LHCN-M2 (cell line): ENCODE measurements around the gene ZBTB32. TPM values are rescaled to one million over a fixed set of nuclear protein-coding genes. Genes with fewer than 3 reads are reported as not detected.

ENCODE experiments used
- DNase-seq: peaks from one replicate; pipeline ENCODE4 v3.0.0-alpha.2; 2012; ENCODE audit warnings: low read depth
- total RNA-seq: library from RNA; depleted of rRNA; stranded (reverse); fragments of >200 nt; gene quantifications from 2 replicates; pipeline ENCODE4 v1.2.3, GENCODE V29; 2014

The ZBTB32 gene
- total RNA-seq, 1 experiment from 2014 or later, result not detected

DNA sequence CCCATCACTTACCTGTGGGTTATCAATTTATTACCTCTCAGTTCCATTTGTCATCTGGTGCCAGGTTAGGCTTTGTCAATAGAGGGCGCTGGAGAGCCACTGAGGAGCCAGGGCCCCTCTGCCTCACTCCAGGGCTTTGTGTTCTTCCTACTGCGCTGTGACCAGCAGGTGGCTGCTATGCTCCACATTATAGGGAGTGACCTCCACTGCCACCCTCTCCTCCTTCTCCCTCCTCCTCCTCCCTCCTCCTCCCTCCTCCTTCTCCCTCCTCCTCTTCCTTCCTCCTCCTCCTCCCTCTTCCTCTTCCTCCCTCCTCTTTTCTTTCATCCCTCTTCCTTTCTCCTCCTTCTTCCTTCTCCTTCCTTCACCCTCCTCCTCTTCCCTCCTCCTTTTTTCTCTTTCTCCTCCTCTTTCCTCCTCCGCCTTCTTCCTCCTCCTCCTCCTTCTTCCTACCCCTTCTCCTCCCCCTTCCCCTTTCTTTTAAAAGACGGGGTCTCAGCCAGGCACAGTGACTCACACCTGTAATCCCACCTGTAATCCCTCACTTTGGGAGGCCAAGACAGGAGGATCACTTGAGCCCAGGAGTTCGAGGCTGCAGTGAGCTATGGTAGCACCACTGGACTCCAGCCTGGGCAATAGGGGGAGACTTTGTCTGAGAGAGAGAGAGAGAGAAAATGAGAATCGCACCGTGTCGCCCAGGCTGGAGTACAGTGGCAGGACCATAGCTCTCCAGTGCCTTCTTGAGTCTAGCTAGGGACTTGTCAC, 10.3 kb upstream of the ZBTB32 start:
- DNase-seq, result peak; percentile 83

DNA sequence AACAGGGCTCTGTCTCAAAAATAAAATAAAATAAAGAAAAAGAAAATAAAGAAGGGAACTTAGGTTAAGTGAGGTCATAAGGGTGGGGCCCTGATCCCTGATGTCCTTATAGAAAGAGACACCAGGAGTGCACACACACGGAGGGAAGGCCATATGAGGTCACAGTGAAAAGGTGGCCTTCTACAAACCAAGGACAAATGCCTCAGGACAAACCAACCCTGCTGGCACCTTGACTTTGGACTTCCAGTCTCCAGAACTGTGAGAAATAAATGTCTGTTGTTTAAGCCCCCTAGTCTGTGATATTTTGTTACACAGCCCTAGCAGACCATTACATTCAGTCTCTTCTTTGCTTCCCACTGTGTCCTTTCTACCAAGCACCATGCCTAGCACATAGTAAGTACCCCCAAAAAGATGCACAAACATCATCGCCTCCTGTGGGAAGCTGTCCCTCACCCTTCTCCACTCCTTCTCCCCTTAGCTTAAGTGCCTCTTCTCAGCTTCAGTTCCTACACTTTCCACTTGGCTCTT, 8.4 kb upstream of the ZBTB32 start:
- no peak for DNase-seq

DNA sequence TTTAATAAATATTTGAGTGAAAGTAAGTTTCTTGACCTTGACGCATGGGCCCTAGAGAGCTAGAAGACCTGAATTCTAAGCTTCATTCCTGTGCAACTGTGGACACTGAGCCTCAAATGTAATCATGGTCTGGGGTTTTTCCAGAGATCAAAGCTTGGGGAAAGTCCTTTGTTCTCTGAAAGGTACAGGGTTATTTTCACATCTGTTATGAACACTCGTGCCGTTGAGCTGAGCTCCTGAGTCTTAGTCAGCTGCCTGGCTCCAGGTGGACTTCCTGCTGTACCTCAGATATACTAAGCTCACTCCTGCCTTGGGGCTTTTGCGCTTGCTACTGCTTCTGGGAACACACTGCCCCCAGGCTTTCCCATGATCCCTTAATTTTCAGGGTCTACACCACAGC, 7.5 kb upstream of the ZBTB32 start:
- DNase-seq, result no peak

DNA sequence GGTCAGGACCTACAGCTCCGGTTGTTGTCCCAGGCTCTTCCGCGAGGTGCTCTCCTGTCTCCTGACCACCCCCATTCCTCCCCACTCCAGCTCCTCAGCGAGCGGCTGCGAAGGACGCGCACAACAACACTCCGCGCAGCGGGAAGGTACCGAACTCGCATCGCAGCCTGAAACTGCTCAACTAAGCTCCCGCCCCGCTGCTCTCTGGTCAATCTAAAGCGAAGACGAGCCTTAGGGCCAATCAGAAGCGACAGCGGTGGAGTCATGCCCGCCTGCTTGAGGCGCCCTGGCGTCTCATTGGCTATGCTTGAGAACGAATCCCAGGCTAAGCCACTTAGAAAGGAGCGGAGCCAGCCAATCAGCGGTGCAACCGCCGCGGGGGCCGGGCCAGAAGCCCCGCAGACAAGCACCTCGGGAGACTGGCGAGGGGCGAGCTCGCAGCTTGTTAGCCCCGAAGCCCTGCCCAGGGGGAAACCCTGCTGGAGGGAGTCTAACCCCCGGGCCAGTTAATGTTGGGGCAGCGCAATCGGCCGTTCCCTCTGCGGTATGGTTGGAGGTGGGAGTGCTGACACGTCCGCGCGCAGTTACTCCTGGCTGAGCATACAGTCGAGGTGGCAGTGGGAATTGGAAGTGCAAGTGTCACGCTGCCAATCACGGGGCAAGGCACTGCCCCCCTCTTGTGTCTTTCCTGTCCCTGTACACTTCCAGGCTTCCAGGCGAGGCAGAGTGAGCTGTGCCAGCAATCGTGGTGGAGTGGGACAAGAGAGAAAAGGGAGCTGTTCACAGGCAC, 1.9 kb upstream of the ZBTB32 start:
- DNase-seq, result peak; percentile 95

DNA sequence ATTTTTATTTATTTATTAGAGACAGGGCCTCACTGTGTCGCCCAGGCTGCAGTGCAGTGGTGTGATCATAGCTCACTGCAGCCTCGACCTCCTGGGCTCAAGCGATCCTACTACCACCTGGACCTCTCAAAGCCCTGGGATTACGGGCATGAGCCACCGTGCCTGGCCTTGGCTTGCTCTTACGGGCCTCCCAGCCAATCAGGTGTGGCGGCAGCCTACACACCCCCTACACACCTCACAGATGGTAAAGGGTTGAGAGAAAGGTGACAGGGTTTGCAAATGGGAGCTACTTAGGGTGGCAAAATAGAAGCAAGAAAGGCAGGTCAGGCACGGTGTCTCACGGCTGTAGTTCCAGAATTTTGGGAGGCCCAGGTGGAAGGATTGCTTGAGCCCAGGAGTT, 1.0 kb upstream of the ZBTB32 start:
- no peak for DNase-seq

DNA sequence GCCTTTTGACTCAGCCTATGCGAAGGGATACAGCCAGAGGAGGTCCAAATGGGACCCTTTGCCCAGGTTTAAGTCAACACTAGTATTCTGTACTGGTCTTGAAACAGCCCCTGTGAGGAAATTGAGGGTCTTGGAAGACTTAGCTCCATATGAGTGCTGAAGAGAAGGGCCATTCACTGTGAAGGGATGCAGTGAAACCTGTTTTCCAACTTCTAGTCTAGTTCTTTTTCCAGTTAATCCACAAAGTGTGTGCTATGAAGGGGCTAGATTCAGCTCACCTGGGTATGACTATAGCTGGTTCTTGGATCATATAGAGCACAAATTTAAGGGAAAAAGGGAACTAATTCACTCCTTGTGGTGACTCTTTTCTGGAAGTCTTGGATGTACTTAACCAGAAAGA, 4.0 kb downstream of the ZBTB32 start:
- no peak for DNase-seq

DNA sequence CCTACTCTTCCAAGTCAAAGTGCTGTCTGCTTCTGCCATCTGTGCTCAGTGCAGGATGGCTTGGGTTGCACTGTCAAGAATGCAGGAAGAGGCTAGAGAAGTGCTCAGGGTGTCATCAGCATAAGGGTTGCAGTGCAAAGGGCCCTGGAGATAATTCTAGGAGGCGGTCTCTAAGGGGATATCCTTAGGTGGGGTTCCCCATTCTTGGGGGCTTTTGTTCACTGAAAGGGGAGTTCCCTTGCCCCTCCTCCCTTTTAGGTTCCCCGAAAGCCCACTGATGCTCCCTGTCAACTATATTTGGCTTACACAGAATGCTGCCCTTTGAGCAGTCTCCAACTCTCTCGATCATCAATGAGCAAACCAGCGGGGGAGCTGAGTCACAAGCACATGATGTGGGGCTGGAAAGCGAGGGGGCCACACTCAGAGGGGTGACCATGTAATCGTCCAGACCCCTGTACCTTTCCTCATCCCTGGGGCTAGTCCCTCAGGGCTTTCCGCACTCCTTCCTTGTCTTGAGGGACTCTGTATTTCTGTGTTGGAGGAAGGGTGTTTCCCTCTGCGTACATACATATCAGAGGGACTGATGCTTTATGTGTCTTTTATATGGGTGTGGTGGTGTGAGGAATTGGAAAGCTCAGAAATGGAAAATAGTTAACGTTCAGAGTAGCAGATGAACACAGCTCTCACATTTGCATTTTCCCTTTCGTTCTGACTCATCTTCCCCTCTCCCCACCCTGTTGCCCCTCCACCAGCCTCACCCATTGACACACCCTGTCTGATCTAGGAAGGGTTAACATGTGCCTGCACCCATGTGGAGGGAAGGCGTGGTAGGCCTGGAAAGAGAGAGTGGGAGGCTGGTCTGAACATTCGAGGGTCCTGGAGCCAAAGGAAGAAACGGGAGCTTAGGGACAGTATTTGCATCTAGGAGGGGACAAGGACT, 6.7 kb downstream of the ZBTB32 start:
- no peak for DNase-seq

DNA sequence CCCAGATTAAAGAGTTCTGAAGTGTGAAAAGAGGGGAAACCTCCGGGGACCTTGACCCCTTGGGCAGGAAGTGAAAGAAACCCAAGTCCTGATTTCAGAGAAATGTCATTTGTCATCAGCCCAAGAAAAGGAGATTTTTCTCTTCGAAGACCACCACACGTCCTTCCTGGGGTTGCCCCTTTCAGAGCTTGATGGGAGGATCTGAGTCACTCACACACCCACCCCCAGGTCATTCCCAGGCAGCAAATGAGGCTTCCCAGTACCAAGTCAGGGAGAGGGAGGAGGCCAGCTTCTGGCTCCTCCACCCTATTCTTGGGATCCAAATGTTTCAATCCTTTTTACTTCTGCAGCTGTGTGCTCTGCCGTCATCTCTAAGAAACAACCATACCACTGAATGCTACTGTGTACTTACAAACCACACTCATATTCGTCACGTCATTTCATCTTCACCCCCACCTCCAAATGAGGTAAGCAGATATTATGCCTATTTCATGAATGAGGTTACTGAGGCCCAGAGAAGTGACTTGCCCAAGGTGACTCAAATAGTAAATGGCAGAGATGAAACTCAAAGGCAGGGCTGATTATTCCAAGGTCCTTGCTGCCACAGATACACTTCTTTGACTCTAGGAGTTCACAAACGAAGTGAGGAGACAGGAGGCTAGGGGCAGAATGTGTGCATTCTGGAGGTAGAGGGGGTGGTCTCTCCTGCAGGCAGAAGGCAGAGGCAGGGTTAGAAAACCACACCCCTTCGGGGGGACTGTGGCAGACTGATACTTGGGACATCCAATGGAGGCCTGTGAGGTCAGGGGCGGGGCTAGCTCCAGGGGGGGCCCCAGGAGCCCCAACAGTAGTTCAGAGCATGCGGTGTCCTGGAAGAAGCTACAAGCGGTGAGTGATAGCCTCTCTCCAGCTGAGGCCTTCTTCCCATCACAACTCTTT, 8.5 kb downstream of the ZBTB32 start:
- no peak for DNase-seq

DNA sequence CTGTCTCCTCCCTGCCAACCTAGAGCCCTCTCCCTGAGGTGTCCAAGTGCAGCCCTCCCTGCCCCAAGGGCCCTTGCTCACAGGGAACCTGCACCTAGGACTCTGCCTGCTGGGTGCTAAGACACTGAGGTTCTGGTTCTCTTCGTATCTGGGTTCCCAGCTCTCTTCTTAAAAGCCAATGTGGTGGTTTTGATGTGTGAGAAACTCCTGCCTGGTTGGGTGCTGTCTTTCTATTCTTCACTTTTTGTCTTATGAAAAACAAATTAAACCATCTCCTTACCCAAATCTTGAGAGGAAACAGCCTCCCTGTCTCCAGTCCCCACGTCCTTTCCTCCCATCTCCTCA, 9.1 kb downstream of the ZBTB32 start:
- DNase-seq, result no peak

DNA sequence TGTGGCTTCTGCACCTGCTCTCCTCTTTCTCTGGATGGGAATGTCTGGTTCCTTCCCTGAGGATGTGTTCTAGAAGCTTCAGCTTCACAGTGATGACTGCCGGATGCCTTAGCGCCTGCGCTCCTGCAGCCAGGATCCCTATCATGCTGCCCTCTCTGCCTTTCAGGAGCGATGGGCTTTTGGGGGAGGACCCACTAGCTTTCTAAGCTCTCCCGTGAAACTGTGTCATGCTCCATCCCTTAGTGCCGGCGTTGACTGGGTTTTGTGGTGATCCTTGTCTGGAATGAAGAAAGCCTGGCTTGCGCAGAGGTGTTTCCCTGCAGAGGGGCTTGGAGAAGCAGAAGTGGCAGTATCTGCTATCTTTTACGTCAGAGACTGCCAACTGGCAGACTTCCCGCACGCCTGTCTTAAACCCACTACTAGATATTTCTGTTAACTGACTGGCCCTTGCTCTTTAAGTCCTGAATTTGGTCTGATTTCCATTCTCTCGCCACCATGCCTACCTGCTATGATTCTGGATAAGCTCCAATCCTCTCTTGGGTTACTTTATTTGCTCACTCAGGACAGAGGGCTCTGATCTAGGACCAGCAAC, 9.6 kb downstream of the ZBTB32 start:
- no peak for DNase-seq

DNA sequence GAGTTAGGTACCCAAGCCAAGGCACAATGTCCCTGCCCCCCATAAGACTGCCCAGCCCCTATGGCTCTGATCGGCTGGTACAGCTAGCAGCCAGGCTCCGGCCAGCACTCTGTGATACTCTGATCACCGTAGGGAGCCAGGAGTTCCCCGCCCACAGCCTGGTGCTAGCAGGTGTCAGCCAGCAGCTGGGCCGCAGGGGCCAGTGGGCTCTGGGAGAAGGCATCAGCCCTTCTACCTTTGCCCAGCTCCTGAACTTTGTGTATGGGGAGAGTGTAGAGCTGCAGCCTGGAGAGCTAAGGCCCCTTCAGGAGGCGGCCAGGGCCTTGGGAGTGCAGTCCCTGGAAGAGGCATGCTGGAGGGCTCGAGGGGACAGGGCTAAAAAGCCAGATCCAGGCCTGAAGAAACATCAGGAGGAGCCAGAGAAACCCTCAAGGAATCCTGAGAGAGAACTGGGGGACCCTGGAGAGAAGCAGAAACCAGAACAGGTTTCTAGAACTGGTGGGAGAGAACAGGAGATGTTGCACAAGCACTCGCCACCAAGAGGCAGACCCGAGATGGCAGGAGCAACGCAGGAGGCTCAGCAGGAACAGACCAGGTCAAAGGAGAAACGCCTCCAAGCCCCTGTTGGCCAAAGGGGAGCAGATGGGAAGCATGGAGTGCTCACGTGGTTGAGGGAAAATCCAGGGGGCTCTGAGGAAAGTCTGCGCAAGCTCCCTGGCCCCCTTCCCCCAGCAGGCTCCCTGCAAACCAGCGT, 10.4 kb downstream of the ZBTB32 start:
- no peak for DNase-seq

DNA sequence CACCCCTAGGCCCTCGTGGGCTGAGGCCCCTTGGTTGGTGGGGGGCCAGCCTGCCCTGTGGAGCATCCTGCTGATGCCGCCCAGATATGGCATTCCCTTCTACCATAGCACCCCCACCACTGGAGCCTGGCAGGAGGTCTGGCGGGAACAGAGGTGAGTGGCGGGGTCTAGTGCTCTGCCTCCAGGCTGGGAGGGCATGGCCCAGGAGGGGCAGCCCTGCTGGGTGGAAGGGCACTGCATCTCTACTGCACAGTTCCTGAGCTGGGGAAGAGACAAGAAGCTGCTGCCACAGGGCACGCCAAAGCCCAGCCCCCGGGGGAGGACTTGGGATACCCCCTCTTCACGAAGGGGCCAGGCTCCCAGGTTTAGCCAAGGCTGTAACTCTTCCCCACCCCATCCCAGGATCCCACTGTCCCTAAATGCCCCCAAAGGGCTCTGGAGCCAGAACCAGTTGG, 11.0 kb downstream of the ZBTB32 start:
- no peak for DNase-seq

DNA sequence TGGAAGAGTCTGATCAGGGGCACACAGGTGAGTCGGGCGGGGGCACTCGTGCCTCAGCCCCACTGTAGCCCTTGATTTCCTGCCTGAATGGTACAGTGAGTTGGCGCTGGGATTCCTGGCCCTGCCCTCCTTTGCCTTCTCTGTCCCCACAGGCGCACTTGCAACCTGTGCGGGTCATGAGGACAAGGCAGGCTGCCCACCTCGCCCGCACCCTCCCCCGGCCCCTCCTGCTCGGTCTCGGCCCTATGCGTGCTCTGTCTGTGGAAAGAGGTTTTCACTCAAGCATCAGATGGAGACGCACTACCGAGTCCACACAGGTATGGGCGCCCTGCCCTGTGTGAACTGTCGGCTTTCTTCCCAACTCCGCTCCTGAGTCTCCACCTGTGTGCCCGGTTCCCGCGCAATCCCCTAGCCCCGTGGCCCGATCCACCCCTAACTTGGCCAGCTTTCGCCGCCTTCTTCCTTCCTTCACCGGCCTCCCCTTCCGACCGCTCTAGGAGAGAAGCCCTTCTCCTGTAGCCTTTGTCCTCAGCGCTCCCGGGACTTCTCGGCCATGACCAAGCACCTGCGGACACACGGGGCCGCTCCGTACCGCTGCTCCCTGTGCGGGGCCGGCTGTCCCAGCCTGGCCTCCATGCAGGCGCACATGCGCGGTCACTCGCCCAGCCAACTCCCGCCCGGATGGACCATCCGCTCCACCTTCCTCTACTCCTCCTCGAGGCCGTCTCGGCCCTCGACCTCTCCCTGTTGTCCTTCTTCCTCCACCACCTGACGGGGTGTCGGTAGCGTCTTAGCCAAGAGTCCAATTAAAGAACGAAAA, 11.8 kb downstream of the ZBTB32 start:
- DNase-seq, result no peak

DNA sequence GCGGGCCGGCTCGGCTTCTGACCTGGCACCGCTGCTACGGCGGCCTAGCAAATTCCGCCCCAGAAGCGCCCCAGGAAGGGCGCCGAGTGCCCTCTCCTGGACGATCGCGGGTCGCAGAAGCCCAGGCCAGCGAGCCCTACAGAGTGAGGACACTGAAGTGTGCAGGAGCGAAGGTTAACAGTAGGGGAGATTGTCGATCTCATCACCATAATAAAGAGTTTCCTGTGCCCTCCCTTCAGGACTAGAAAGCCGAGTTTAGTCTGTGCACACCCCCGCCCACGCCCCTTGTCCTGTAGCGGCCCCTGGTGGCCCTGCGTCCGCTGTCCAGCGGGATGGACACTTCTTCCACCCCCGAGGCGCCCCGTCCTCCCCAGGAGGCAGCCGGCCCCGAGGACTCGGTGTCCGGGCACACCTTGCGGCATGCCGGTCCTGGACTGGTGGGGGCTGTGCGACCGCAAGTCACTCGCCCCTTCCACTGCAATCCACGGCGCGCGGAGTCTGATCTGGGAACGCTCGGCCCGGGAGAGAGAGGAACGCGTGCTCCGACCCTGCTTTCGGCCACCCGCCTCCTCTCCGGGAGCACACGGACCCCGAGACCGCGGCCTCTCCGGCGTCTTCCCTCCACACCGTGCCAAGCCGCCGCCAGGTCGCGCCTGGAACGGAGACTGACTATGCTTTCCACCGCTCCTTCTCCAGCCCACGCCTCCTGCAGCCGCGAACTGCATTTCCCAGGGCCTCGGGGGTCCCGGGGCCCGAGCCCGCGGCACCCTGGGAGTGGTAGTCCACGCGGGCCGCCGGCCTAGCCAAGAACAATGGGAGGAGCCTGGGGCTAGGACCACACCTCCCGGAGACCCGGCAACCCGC, 12.7 kb downstream of the ZBTB32 start:
- DNase-seq, result peak; percentile 84

DNA sequence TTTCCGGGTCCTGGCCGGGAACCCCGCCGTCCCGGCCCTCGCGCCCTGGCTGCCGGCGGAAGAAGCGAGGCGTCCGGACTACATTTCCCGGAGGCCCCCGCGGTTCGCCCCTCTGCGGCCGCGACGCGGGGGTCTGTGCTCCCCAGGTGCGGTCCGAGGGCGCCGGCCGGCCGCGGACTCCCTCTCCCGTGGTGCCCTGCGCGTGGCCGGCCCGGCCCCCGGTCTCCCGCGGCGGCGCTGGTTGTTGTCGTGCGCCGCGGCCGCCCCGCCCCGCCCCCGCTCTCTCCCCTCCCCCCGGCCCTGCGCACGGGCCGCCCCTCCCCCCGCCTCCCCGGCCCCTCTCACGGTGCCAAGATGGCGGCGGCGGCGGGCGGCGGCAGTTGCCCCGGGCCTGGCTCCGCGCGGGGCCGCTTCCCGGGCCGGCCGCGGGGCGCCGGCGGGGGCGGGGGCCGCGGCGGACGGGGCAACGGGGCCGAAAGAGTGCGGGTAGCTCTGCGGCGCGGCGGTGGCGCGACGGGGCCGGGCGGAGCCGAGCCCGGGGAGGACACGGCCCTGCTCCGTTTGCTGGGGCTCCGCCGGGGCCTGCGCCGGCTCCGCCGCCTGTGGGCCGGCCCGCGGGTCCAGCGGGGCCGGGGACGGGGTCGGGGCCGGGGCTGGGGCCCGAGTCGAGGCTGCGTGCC, 13.4 kb downstream of the ZBTB32 start, which contains the start of gene KMT2B:
KMT2B (plus strand) TSS at position 339 of the 680 bp plus-strand sequence; CDS start at position 355, 16 bp downstream.
- peak; percentile 93 for DNase-seq

DNA sequence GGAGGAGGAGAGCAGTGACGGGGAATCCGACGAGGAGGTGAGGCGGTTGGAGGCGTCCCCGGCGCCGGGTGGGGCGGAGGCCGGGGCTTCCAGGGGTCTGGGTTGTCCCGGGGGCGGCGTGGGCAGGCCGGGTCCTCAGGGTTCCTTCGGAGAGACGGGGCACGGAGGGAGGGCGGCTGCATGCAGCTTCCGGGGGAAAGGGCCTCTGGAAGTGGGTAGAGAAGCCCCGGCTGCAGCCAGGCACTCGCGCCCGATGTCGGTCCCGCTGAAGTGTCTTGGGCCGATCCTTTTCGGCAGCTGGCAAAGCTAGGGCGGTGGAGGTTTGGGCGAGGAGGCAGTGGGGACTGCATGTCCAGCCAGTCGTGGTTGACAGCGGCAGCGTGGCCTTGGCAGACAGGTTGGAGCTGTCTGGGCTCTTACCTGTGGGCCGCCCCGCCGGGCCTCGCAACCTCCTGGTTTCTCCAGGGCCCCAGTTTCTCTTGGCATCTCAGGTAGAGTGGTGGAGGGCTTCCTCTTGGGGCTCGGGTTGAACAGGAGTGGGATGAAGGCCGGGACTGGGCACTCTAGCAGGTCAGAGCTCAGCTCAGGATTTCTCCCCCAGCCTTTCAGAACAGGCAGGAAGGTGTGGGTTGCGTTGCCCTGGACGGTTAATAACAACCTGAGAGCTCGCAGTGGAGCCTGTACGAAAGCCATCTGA, 14.1 kb downstream of the ZBTB32 start:
- DNase-seq, result peak; percentile 12
